Posterior cingulate gyrus (tissue), 11 donors: ENCODE data around the gene RPS6KA3.
"Not testable (repeated sequence)": the region's sequence is repeated elsewhere in the genome, so short reads cannot be mapped to it uniquely, and the experiment has no call there.

Experiments
- DNase-seq, 10 donors: peaks; one replicate each; pipeline versions ENCODE4 v3.0.0 to v3.0.0-alpha.2; 2020 to 2021; ENCODE audit warnings: mixed read lengths in 3 of 10
- intact Hi-C: fragments of 100-400 bp; cut with DNase I; formaldehyde crosslinking; loops from one replicate; pipeline ENCODE4 v1.15.1; 2023

Gene RPS6KA3

DNA sequence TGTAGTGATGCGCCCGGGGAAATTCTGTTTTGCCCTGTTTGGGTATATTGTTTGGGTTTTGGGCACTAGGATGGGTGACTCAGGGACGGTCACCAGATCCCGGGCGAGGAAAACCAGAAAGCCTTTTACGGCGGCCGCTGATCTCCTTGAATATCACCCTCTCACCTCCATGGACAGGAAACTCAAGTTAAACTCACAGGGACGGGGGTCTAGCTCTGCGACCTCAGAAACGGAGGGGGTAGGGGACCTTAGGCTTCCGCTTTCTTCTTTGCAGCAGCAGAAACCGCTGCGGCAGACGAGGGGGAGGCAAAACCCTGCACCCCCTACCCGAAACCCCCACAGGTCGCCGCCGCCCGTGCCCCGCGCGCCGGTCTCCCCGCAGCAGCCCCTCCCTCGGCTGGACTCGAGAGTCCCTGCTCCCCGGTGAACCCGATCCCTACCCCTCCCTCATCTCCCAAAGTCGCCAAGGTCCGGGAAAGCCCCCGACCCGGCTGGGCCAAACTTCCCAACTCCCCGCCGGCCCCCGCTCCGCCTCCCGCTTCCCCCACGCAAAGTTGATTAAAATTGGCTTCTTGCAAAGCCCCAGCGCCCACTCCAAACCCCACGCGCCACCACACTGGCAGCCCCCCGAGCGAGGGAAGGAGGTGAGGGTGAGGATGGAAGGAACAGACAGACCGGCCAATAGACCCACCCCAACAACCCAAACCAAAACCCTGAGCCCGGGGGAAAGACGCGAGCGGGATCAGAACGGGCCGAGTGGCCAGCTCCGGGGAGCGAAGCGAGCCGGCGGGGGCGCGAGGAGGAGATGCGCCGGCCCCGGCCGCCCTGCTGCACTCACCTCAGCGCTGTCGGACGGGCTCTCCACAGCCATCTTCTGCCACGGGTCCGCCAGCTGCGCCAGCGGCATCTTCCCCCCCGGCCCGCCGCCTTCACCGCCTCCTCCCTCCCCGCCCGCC lies 705 bp downstream of the RPS6KA3 start:
- peak in 5 of 10 donors; percentile 7 to 77 (median 72) for DNase-seq
- intact Hi-C loops, result no loop called here

GRCh38 chrX:20265221-20265725 lies 1.4 kb downstream of the RPS6KA3 start:
- DNase-seq, result peak in 7 of 10 donors; percentile 8 to 85 (median 32)
- intact Hi-C loops, result no loop called here

GRCh38 chrX:20263474-20263873 lies 3.2 kb downstream of the RPS6KA3 start:
- intact Hi-C loops, result no loop called here
- no peak for DNase-seq

DNA sequence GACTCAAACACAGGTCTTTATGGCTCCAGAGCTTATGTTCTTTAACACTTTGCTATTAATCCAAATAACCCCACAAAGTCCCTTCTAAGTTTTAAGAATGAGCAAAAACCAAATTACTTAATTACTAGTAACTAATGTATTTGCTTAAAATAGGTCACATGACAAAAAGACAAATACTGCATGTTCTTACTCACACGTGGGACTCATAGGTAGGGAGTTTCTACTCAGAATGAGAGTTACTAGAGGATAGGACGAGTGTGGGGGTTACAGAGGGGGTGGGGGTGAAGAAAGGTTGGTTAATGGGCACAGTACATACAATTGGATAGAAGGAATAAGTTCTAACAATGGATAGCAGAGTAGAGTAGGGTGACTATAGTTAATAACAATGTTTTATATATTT lies 5.8 kb downstream of the RPS6KA3 start:
- intact Hi-C loops, result no loop called here
- no peak for DNase-seq

DNA sequence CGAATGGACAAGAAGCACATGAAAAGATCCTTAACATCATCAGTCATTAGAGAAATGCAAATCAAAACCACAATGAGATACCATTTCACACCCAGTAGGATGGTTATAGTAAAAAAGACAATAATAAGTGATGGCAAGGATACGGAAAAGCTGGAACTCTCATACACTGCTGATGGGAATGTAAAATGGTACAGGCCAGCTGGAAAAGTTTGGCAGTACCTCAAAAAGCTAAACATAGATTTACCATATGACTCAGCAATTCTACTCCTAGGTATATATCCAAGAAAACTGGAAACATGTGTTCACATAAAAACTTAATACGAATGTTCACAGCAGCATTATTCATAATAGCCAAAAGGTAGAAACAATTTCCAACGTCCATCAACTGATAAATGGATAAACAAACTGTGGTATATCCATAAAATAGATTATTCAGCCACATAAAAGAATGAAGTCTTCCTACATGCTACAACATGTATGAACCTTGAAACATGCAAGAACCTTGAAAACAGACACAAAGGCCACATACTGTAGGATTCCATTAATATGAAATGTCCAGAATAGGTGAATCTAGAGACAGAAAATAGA lies 11.9 kb downstream of the RPS6KA3 start:
- DNase-seq, result no peak
- intact Hi-C loops, result no loop called here

DNA sequence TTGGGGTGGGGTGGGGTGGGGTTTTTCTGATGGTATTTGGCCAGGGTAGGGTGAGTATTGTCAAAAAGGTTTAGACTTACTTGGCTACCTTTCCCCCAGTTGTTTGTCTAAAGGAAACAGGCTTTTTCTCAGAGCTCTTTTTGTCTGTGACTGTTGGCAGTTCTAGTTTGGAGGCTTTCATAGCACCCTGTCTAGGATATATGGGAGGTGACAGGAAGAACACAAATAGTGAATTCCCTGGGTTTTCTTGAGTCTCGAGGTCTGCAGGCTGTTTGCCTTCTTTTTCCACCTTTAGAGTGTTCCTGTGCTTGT lies 13.5 kb downstream of the RPS6KA3 start:
- DNase-seq, result no peak
- intact Hi-C loops, result loop anchor here (2.0 kb wide), 1 partner anchor 190 kb away; no protein-coding TSS in a partner anchor

GRCh38 chrX:20252381-20253231 lies 14.1 kb downstream of the RPS6KA3 start:
- intact Hi-C loops, result loop anchor here (2.0 kb wide), 1 partner anchor 190 kb away; no protein-coding TSS in a partner anchor
- peak in 5 of 10 donors; percentile 12 to 80 (median 51) for DNase-seq

- no peak for DNase-seq
- intact Hi-C loops, result loop anchor here (2.0 kb wide), 1 partner anchor 191 kb away; no protein-coding TSS in a partner anchor
Measured at GRCh38 chrX:20251691-20252090, 15.0 kb downstream of the RPS6KA3 start.

DNA sequence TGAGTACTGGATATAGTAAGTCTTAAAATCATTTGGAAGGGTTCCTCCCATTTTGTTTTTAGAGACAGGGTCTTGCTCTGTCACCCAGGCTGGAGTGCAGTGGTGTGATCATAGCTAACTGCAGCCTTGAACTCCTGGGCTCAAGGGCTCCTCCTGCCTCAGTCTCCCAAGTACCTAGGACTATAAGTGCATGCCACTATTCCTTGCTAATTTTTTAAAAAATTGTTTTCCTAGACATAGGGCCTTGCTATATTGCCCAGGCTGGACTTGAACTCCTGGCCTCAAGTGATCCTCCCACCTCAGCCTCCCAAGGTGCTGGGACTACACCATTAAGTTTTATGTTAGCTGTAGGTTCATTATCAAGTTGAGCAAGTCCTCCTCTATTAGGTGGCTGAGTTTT lies 16.6 kb downstream of the RPS6KA3 start:
- intact Hi-C loops, DNase-seq: not testable (repeated sequence)

GRCh38 chrX:20248592-20249192 lies 18.0 kb downstream of the RPS6KA3 start:
- no peak for DNase-seq
- intact Hi-C loops, result no loop called here

- intact Hi-C loops, result no loop called here
- DNase-seq, result peak in 1 of 10 donors; percentile 36
Measured at GRCh38 chrX:20244931-20245330, 21.8 kb downstream of the RPS6KA3 start.

DNA sequence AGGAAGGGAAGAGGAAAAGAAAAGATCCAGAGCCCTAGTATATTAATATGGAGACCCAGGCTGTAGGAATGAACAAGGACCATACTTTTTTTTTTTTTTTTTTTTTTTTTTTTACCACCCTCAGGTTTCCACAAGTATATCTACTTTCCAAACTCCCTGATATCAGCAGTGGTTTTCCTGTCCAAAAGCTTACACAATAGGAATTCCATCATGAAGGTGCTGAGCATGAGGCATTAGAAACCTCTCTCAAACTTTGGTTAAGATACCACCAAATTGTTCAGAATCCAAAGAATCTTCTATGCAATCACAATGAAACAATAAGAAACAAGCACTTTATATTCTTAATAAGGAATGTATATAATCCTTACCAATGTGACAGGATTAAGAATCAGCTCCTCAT lies 26.5 kb downstream of the RPS6KA3 start:
- intact Hi-C loops, result no loop called here
- no peak for DNase-seq

- intact Hi-C loops, result no loop called here
- DNase-seq, result no peak
Measured at GRCh38 chrX:20237864-20238263, 28.8 kb downstream of the RPS6KA3 start.

DNA sequence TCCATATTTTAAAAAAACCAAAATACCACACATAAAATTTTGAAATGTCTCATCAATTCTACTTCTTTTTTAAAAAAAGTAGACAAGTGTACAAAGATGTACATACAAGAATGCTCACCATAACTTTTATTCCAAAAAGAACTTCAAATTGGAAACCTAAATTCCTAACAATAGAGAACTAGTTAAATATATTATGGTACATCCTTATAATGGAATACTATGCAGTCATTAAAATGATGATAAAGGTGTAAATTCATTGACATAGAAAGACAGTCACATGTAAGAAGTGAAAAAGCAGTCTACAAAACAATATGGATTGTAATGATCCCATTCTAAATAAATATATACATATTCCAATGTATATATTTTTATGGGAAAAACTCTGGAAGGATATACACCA lies 31.0 kb downstream of the RPS6KA3 start:
- intact Hi-C loops, result no loop called here
- no peak for DNase-seq

DNA sequence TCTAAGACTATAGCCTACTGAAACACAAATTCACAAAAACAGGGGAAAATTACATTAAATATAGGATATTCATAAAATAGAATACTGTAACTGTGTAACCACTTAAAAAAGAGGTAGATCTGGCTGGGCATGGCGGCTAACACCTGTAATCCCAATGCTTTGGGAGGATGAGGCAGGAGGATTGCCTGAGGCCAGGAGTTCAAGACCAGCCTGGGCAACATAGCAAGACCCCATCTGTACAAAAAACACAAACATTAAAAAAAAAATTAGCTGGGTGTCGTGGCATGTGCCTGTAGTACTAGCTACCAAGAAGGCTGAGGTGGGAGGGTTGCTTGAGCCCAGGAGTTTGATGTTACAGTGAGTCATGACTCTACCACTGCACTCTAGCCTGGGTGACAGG lies 33.4 kb downstream of the RPS6KA3 start:
- intact Hi-C loops, result no loop called here
- DNase-seq, result no peak

DNA sequence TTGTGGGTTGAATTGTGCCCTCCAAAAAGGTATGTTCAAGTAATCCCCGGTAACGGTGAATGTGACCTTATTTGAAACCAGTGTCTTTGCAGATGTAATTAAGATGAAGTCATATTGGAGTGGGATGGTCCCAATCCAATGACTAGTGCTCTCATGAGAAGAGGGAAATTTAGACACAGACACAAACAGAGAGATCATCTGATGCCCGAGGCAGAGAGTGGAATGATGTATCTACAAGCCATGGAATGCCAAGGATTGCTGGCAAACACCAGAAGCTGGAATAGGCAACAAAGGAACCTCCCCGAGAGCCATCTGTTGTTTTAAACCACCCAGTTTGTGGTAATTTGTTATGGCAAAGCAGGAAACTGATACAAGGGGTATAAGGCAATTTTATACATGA lies 35.1 kb downstream of the RPS6KA3 start:
- no peak for DNase-seq
- intact Hi-C loops, result no loop called here

- intact Hi-C loops, result no loop called here
- no peak for DNase-seq
Measured at GRCh38 chrX:20230406-20230805, 36.3 kb downstream of the RPS6KA3 start.

GRCh38 chrX:20229155-20229554 lies 37.6 kb downstream of the RPS6KA3 start:
- intact Hi-C loops, result no loop called here
- DNase-seq, result no peak

- no peak for DNase-seq
- intact Hi-C loops, result no loop called here
Measured at GRCh38 chrX:20228245-20228644, 38.5 kb downstream of the RPS6KA3 start.

DNA sequence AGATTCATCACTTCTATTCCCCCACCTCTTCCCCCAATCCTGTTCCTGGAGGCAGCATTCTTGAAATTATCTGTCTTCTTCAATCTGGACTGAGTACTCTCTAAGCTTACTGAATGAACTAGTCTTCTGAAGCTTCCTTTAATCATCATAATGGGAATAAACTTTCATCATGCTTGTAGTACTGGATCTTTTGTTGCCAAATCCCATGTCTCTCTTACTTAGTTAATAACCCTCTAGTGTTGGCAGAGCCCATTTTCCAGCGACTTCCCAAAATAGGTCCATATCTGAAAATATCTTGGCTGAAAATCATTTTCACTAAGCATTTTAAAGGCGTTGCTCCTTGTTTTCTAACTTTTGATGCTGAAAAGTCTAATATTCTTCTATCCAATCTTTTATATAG lies 39.6 kb downstream of the RPS6KA3 start:
- intact Hi-C loops, result no loop called here

More for the DNA sequence above, 39.6 kb downstream of the RPS6KA3 start:
- DNase-seq, result no peak
